Measurements from ENCODE around the gene RHBDL3.

DNA sequence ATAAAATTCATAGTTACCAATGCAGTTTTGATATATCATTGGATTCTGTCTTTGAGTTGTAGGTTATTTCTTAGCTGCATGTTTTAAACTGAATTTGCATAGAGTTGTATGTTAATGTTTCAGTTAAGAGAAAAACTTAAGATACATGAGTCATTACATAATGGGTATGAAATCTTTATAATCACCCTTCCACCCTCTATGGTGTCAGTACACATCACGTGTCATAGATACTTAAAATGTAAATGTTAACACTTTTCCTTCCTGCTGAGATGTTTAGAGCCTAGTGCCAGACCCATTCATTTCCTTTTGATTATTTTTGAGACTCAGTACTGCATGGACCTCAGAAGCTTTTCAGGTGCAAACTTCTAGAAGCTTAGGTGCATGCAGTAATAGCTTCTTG, 104.8 kb downstream of the RHBDL3 start:
- TF ChIP-seq EP300 (IDR thresholded peaks at IDR 0.05) (no peak), POLR2A (IDR thresholded peaks at IDR 0.05) (no peak), CTCF (IDR thresholded peaks at IDR 0.05) (no peak)

Measured in tibial nerve (tissue), 4 donors.